ENCODE measurements around the gene SERGEF. TPM values are rescaled to one million over a fixed set of nuclear protein-coding genes. Genes with fewer than 3 reads are reported as not detected.

SERGEF gene
- total and polyA plus RNA-seq, 10 of the 15 experiments (the other 5 are each of a cell fraction or from before 2014, with no cell fraction given): 14.6 to 27.8 (median 22.4) TPM

DNA sequence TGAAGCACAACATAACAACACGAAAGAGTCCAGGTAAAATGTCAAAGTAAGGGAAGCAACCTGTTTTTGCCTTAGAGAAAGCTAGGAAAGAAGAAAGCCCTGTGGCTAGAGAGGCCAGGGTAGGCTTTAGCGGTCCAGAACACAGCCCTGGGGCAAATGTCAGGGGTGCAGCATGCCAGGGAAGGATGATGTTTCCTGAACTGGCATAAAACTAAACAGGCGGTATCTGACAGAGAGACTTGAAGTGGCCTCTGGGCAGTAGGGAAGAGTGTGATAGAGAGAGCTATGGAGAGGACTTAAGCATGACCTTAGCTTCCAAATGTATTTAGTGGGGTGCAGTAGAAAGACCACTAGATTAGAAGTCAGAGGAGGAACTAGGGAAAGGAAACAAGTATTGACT lies 174.7 kb downstream of the SERGEF start:
- no peaks in the 10 kb centered on the region for H4K20me1 ChIP-seq (ENCODE audit: control insufficient read depth, insufficient read depth)
- BruUV-seq (replicated peaks): no TSS peak
- no peak overlapping the region for H3K4me2 ChIP-seq (ENCODE audit: control insufficient read depth, insufficient read depth)
- TF ChIP-seq RAD51 (IDR thresholded peaks at IDR 0.05): no peak
- no peak for TF ChIP-seq SIN3A (IDR thresholded peaks at IDR 0.05; ENCODE audit: low read depth, low read length)
- TF ChIP-seq, protein P1, sequence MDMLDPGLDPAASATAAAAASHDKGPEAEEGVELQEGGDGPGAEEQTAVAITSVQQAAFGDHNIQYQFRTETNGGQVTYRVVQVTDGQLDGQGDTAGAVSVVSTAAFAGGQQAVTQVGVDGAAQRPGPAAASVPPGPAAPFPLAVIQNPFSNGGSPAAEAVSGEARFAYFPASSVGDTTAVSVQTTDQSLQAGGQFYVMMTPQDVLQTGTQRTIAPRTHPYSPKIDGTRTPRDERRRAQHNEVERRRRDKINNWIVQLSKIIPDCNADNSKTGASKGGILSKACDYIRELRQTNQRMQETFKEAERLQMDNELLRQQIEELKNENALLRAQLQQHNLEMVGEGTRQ (IDR thresholded peaks at IDR 0.05; ENCODE audit: borderline replicate concordance, low read depth, low read length): no peak
- no peak for TF ChIP-seq HDAC6 (IDR thresholded peaks at IDR 0.05; ENCODE audit: unreplicated experiment)
- no peak for TF ChIP-seq GABPA (IDR thresholded peaks at IDR 0.05; ENCODE audit: low read depth)
- no peak for TF ChIP-seq NBN (IDR thresholded peaks at IDR 0.05)
- no peak for TF ChIP-seq RELA (IDR thresholded peaks at IDR 0.05; ENCODE audit: borderline replicate concordance, partially characterized antibody)
- DNase-seq (ENCODE audit: low read depth, low spot score) (no peak), ATAC-seq (no peak), FAIRE-seq (no peak)
- in situ Hi-C loops (cut with MboI) (no loop called here), intact Hi-C loops (cut with micrococcal nuclease; ENCODE audit: unreplicated experiment) (no loop called here)
- H3K27ac ChIP-seq (ENCODE audit: control insufficient read depth, insufficient read depth): no peak overlapping the region
- no peak overlapping the region for H3K4me3 ChIP-seq
- no peaks in the 10 kb centered on the region for H3K27me3 ChIP-seq (replicated peaks in 1 of 2; ENCODE audit: control insufficient read depth in 2 of 2, insufficient read depth in 2 of 2, low read length in 1 of 2)
- H2AFZ ChIP-seq (ENCODE audit: control insufficient read depth, low read depth, low read length): no peak overlapping the region
- H3K79me2 ChIP-seq (ENCODE audit: control insufficient read depth, insufficient read depth, low read length): no peaks in the 10 kb centered on the region
- ChIA-PET SMC1A (ENCODE audit: uncharacterized antibody, unreplicated experiment) (no interaction called here), CTCF (interaction anchor here (0.8 kb wide), 1 partner anchor 11 kb away, joined by 3 read pairs; no protein-coding TSS in a partner anchor), RAD21 (ENCODE audit: unreplicated experiment) (no interaction called here), POLR2A (no interaction called here)
- WGBS (ENCODE audit: insufficient coverage, insufficient replicate concordance, low lambda C conversion rate, missing lambda C conversion rate): 93% methylated on average over 3 of the region's 3 CpGs
- H3K36me3 ChIP-seq (ENCODE audit: control insufficient read depth in 2 of 2, insufficient read depth in 2 of 2, low read length in 1 of 2): no peaks in the 10 kb centered on the region
- no peak overlapping the region for H3K9ac ChIP-seq (ENCODE audit: control insufficient read depth, insufficient read depth, low read length)
- no peaks in the 10 kb centered on the region for H3K9me3 ChIP-seq (replicated peaks; ENCODE audit: control insufficient read depth, insufficient read depth, low read length)
- no peaks in the 10 kb centered on the region for H3K4me1 ChIP-seq (ENCODE audit: control insufficient read depth, insufficient read depth, low read length)

DNA sequence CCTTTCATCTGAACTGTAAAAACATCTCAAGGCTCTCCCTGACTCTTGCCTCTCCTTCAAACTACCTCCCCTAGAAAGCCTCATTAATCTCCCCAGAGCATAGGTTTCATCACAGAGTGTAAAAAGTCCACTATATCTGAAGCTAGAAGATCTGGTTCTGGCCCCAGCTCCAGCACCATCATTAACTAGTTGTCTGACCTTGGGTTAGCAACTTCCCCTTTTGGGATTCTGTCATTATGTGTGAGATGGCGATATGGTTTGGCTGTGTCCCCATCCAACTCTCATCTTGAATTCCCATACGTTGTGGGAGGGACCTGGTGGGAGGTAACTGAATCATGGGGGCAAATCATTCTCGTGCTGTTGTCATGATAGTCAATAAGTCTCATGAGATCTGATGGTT lies 181.0 kb downstream of the SERGEF start:
- Histone ChIP-seq H3K4me2 (ENCODE audit: control insufficient read depth, insufficient read depth) (no peak overlapping the region), H2AFZ (ENCODE audit: control insufficient read depth, low read depth, low read length) (no peak overlapping the region), H3K9ac (ENCODE audit: control insufficient read depth, insufficient read depth, low read length) (no peak overlapping the region), H3K27ac (ENCODE audit: control insufficient read depth, insufficient read depth) (no peak overlapping the region), H3K4me3 (no peak overlapping the region), H3K79me2 (ENCODE audit: control insufficient read depth, insufficient read depth, low read length) (no peaks in the 10 kb centered on the region), H3K9me3 (replicated peaks; ENCODE audit: control insufficient read depth, insufficient read depth, low read length) (no peaks in the 10 kb centered on the region), H4K20me1 (ENCODE audit: control insufficient read depth, insufficient read depth) (no peaks in the 10 kb centered on the region), H3K27me3 (replicated peaks in 1 of 2; ENCODE audit: control insufficient read depth in 2 of 2, insufficient read depth in 2 of 2, low read length in 1 of 2) (no peaks in the 10 kb centered on the region), H3K36me3 (ENCODE audit: control insufficient read depth in 2 of 2, insufficient read depth in 2 of 2, low read length in 1 of 2) (no peaks in the 10 kb centered on the region), H3K4me1 (ENCODE audit: control insufficient read depth, insufficient read depth, low read length) (no peaks in the 10 kb centered on the region)
- intact Hi-C loops (cut with micrococcal nuclease; ENCODE audit: unreplicated experiment): no loop called here
- TF ChIP-seq EGR1 (IDR thresholded peaks at IDR 0.05; ENCODE audit: borderline replicate concordance in 1 of 2, low read depth in 2 of 2, low read length in 2 of 2) (no peak), KLF5 (IDR thresholded peaks at IDR 0.05; ENCODE audit: partially characterized antibody) (no peak), STAT3 (IDR thresholded peaks at IDR 0.05; ENCODE audit: low read depth, low read length) (no peak), FOXK2 (IDR thresholded peaks at IDR 0.05) (no peak), IKZF2 (IDR thresholded peaks at IDR 0.05) (no peak), ZNF274 (IDR thresholded peaks at IDR 0.05; ENCODE audit: insufficient read depth, insufficient read length) (no peak), LARP7 (IDR thresholded peaks at IDR 0.05) (no peak), CHD4 (IDR thresholded peaks at IDR 0.05) (no peak), ASH2L (IDR thresholded peaks at IDR 0.05; ENCODE audit: borderline replicate concordance, low read depth) (no peak), SIN3A (IDR thresholded peaks at IDR 0.05; ENCODE audit: low read depth, low read length) (no peak)
- TF ChIP-seq, protein P2, sequence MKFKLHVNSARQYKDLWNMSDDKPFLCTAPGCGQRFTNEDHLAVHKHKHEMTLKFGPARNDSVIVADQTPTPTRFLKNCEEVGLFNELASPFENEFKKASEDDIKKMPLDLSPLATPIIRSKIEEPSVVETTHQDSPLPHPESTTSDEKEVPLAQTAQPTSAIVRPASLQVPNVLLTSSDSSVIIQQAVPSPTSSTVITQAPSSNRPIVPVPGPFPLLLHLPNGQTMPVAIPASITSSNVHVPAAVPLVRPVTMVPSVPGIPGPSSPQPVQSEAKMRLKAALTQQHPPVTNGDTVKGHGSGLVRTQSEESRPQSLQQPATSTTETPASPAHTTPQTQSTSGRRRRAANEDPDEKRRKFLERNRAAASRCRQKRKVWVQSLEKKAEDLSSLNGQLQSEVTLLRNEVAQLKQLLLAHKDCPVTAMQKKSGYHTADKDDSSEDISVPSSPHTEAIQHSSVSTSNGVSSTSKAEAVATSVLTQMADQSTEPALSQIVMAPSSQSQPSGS (IDR thresholded peaks at IDR 0.05; ENCODE audit: low read length): no peak
- FAIRE-seq (no peak), ATAC-seq (no peak), DNase-seq (ENCODE audit: low read depth, low spot score) (no peak)
- 95% methylated on average over 3 of the region's 3 CpGs for WGBS (ENCODE audit: insufficient coverage, insufficient replicate concordance, low lambda C conversion rate, missing lambda C conversion rate)
- RAD21 ChIA-PET (ENCODE audit: unreplicated experiment): no interaction called here
- CTCF ChIA-PET: no interaction called here
- SMC1A ChIA-PET (ENCODE audit: uncharacterized antibody, unreplicated experiment): no interaction called here
- in situ Hi-C loops (cut with MboI): no loop called here
- no TSS peak for BruUV-seq (replicated peaks)
- POLR2A ChIA-PET: no interaction called here
